Amniotic epithelial cell (primary cell): ENCODE results near the gene ZNF227.
"Not testable (repeated sequence)": the region's sequence is repeated elsewhere in the genome, so short reads cannot be mapped to it uniquely, and the experiment has no call there.

Source experiments
- DNase-seq: peaks from one replicate; pipeline ENCODE4 v3.0.0-alpha.2; 2010; ENCODE audit warnings: low read depth

Gene ZNF227

GRCh38 chr19:44252332-44252731, 40.0 kb downstream of the ZNF227 start:
- DNase-seq, result not testable (repeated sequence)

DNA sequence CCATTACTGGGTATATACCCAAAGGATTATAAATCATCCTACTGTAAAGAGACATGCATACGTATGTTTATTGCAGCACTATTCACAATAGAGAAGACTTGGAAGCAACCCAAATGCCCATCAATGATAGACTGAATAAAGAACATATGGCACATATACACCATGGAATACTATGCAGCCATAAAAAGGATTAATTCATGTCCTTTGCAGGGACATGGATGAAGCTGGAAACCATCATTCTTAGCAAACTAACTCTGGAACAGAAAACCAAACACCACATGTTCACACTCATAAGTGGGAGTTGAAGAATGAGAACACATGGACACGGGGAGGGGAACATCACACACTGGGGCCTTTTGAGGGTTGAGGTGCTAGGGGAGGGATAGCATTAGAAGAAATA, 41.1 kb downstream of the ZNF227 start:
- DNase-seq, result not testable (repeated sequence)

DNA sequence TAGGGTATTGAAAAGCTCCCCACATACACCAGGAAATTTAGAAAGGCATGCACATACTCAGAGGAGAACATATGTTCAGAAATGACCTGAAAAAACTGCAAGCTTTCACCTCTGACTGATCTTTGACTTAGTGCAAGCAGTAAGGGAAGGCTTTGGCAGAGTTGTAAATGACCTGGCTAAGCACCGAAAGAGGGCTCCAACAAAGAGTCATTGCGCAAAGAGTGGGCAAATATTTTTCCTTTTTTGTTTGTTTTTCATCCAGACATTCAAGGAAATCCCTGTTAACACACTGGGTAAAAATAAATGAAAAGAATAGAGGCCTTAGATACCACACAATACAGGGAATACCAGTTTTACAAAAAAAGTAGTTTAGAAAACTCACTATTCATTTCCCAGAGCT, 42.2 kb downstream of the ZNF227 start:
- no peak for DNase-seq

DNA sequence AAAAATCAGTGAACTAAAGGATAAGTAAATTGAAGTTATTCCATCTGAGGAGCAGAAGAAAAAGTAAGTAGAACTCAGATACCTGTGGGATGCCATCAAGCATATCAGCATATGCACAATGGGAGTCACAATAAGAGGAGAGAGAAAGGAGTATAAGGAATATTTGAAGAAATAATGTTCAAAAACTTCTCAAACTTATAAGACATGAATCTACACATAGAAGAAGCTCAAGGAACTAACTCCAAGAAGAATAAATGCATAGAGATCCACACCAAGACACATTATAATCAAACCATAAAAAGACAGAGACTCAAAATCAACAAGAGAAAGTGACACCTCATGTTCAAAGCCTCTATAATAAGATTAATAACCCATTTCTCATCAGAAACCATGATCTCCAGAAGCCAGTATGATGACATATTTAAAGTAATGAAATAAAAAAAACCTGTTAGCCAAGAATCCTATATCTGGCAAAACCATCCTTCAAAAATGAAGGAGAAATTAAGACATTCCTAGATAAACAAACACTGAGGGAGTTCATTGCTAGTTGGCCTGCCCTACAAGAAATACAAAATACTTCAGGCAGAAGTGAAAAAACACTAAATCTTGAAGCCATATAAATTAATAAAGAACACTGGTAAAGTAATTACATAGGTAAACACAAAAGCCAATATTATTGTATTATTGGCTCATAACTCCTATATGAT, 43.5 kb downstream of the ZNF227 start:
- no peak for DNase-seq

DNA sequence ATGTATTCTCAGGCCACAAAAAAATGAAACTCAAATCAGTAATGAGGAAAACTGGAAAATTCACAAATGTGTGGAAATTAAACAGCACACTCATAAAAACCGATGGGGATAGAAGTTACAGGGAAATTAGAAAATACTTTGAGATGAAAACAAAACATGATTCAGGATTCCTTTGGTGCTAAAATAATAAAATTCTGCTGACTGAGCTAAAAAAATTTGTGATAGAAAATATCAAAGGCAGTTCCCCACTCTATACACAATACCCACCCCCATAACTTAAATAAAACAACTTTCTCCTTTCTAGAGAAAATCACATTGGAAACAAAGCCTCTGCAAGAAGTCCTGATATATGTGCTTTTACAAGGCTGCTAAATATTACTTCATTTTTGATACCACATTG, 45.8 kb downstream of the ZNF227 start:
- no peak for DNase-seq

DNA sequence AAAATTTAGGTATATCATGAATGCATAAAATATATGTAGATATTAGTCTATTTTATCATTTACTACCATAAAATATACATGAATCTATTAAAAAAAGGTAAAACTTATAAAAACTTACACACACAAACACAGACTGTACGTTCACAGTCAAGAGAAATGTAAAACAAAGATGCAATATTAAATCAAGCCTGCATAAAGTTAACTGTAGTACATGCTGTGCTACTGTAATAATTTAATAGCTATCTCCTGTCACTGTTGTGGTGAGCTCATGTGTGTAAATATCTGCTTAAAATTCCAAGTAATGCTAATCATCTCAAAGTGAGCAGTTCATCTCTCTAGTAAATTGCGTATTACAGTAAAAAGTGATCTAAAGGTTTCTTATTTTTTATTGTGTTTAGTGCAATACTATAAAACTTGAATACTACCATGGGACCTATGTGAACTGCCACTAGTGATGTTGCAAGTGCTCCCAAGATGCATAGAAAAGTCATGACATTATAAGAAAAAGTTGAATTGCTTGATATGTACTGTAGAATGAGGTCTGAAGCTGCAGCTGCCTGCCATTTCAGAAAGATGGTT, 46.6 kb downstream of the ZNF227 start:
- DNase-seq, result peak; percentile 48

DNA sequence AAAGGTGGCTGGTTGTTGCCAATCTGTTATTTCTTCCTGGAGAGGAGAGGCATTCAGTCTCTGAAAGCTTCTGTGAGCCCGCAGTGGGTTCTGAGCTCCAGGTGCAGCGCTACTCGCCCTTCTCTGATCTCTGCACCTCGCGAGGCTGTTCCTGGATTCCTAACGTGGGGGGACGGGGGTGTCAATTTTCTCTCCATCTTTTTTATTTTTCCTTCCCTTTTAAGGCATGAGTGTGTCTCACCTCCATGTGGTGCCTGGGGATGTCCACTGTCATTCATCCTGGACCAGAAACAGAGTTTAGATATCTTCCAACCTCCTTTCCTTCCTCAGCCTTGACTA, 48.0 kb downstream of the ZNF227 start:
- no peak for DNase-seq

DNA sequence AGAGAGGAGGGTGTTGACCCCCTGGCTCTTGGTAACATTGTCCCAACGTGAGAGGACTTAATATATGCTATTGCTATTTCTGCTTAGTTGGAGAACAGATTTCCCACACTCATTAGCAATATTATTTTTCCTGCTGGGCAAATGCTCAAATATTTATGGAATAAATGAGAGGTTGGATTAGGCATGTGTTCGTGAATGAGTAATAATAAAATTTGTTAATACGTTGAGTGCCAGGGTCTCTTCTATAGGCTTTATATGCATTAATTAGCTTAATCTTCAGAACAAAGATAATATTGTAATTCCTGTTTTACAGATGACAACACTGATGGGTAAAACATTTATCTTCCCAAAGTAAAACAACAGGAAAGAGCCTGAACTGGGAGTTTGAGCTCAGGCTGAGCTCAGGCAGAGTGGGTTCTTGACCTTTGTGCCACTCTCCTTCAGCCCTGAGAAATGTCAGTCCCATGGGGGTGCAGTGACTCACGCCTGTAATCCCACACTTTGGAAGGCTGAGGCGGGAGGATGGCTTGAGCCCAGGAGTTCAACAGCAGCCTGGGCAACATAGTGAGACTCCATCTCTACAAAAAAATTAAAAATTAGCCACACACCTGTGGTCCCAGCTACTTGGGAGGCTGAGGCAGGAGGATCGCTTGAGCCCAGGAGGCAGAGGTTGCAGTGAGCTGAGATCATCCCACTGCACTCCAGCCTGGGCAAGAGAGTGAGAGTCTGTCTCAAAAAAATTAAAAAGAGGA, 48.5 kb downstream of the ZNF227 start:
- no peak for DNase-seq

DNA sequence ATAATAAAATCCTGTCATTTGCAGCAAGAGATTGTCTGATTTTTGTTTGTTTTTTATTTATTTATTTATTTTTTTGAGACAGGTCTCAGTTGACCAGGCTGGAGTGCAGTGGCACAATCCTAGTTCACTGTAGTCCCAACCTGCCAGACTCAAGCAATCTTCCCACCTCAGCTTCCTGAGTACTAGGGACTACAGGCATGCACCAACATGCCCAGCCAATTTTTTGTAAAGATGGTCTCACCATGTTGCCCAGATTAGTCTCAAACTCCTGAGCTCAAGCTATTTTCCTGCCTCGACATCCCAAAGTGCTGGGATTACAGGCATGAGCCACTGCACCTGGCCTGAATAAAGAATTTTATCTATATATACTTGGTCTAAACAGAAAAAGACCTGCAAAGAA, 65.0 kb downstream of the ZNF227 start:
- DNase-seq, result no peak

GRCh38 chr19:44278181-44278690, 65.9 kb downstream of the ZNF227 start:
- no peak for DNase-seq

DNA sequence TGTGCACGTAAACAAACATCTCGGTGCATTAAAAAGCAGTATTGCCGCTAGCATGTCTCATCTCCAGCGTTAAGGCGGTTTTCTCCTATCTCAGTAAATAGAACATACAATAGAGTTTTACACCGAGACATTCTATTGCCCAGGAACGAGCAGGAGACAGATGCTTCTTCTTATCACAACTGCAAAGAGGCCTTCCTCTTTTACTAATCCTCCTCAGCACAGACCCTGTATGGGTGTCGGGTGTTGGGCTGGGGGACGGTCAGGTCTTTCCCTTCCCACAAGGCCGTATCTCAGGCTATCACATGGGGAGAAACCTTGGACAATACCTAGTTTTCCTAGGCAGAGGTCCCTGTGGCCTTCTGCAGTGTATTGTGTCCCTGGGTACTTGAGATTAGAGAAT, 68.6 kb downstream of the ZNF227 start:
- DNase-seq, result no peak

DNA sequence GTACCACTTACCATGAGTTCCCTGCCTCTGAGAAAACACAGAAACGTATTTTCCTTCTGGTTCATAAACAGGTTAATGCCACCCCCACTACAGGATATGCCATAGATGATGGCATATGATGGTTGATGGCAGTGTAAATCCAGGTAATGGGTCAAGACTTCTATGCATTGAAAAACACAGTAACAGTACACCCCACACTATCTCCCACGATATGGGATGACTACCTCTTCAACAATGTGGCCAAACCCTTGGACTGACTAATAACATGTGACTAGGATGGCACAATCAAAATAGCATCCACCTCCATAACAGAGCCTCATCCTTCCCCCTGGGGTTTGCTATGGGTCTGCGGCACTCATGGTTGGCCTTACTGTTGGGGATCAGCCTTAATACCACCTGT, 70.5 kb downstream of the ZNF227 start:
- peak; percentile 15 for DNase-seq

GRCh38 chr19:44284968-44285367, 72.6 kb downstream of the ZNF227 start:
- DNase-seq, result peak; percentile 73
